Measurements from ENCODE around the gene SRSF5.
"Not testable (repeated sequence)": the region's sequence is repeated elsewhere in the genome, so short reads cannot be mapped to it uniquely, and the experiment has no call there.

The SRSF5 gene

DNA sequence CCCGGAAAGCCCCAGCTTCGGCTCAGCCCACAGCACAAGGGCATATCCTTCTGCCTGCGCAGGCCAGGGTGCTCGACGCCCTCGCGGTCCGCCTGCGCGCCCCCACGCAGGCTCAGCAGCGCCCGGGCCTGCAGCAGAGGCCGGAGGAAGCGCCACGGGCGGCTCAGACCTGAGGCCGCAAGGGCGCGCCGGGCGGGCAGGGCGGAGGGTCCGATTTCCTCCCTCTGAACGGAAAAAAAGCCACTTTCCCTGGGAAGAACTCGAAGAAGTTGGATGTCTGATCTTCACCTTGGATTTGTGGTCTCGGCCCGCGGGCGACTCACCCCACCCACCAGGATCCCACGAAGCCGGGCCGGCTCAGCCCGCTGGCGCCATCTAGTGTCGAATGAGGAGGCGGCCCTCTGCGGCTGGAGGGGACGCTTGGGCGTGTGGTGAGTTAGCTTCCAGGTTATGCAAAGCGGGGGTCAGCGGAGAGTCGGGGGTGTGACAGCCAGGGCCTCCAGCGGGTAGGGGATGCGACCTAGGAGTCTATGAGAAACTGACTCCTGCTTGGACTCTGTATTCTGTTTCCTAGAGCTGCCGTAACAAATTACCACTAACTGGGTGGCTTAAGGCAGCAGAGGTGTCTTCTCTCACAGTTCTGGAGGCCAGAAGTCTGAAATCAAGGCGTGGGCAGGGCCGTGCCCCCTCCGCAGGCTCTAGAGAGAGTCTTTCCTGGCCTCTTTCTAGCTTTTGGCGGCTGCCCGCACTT is 40.0 kb upstream of the SRSF5 start:
- Histone ChIP-seq H3K23ac (ENCODE audit: low read length in 2 of 2) (no peak overlapping the region), H3K36me3 (ENCODE audit: control insufficient read depth in 1 of 2, insufficient read depth in 2 of 2, low read depth in 1 of 2, low read length in 2 of 2) (peaks cover 0 to 3% of the 10 kb centered on the region in 2 experiments), H4K8ac (ENCODE audit: low read length) (peak overlapping the region; percentile 79), H4K91ac (ENCODE audit: low read length) (peak overlapping the region; percentile 18), H2BK12ac (ENCODE audit: low read length in 2 of 2) (no peak overlapping the region), H3K4ac (ENCODE audit: low read depth in 1 of 2, low read length in 2 of 2) (peak overlapping the region in 1 of 2 experiments; percentile 68), H3K9me3 (ENCODE audit: control insufficient read depth, low read length) (no peaks in the 10 kb centered on the region), H3K14ac (ENCODE audit: low read length in 2 of 2) (no peak overlapping the region), H3K4me3 (ENCODE audit: insufficient read depth in 1 of 2, low read depth in 1 of 2, low read length in 2 of 2) (peak overlapping the region; percentile 20 to 74), H2BK5ac (ENCODE audit: low read depth, low read length, poor library complexity, severe bottlenecking) (no peak overlapping the region), H2BK120ac (ENCODE audit: low read depth, low read length) (no peak overlapping the region), H3K27ac (ENCODE audit: low read length, poor library complexity, severe bottlenecking) (no peak overlapping the region), H3K4me1 (ENCODE audit: control insufficient read depth, insufficient read depth, low read depth, low read length) (peaks cover 3% of the 10 kb centered on the region), H3K79me1 (replicated peaks; ENCODE audit: low read length, poor library complexity, severe bottlenecking) (no peaks in the 10 kb centered on the region), H3K9ac (ENCODE audit: low read length) (peak overlapping the region; percentile 86), H3K27me3 (ENCODE audit: control insufficient read depth in 1 of 2, insufficient read depth in 1 of 2, low read length in 2 of 2) (peaks cover 0 to 5% of the 10 kb centered on the region in 2 experiments), H2AK5ac (ENCODE audit: low read length, severe bottlenecking) (no peak overlapping the region), H3K4me2 (ENCODE audit: low read length, poor library complexity, severe bottlenecking) (peak overlapping the region; percentile 66), H2BK15ac (ENCODE audit: low read depth, poor library complexity, severe bottlenecking) (no peak overlapping the region), H3K18ac (ENCODE audit: low read depth in 1 of 2, low read length in 2 of 2) (peak overlapping the region; percentile 31 to 52), H2AFZ (ENCODE audit: low read depth, low read length) (peak overlapping the region; percentile 51)
- WGBS = 20% methylated on average over 46 of the region's 51 CpGs
- DNase-seq = peak; percentile 70

DNA sequence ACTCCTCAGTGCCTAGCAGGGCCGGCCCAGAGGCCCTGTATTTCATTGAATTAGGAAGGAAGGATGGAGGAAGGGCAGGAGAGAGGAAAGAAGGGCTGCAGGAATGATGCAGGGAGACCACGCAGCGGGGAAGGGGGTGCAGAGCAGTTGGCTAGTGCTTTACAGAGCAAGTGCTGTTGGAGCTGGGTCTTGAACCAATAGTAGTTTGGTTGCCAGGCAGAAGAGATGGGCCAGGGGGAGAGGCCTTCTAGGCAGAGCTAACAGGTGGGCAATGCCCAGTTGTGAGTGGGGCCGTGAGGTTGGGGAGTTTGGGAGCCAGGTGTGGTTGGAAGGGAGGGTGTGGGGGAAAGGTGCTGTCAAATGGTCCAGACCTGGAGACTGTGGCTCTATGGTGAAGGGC is 39.1 kb upstream of the SRSF5 start:
- Histone ChIP-seq H3K9me3 (ENCODE audit: control insufficient read depth, low read length) (no peaks in the 10 kb centered on the region), H2BK5ac (ENCODE audit: low read depth, low read length, poor library complexity, severe bottlenecking) (no peak overlapping the region), H3K23ac (ENCODE audit: low read length in 2 of 2) (no peak overlapping the region), H2AK5ac (ENCODE audit: low read length, severe bottlenecking) (no peak overlapping the region), H2BK120ac (ENCODE audit: low read depth, low read length) (no peak overlapping the region), H4K8ac (ENCODE audit: low read length) (peak overlapping the region; percentile 19), H3K4me1 (ENCODE audit: control insufficient read depth, insufficient read depth, low read depth, low read length) (peaks cover 3% of the 10 kb centered on the region), H3K4me3 (ENCODE audit: insufficient read depth in 1 of 2, low read depth in 1 of 2, low read length in 2 of 2) (no peak overlapping the region), H2BK12ac (ENCODE audit: low read length in 2 of 2) (no peak overlapping the region), H3K14ac (ENCODE audit: low read length in 2 of 2) (no peak overlapping the region), H2AFZ (ENCODE audit: low read depth, low read length) (no peak overlapping the region), H2BK15ac (ENCODE audit: low read depth, poor library complexity, severe bottlenecking) (no peak overlapping the region), H3K27me3 (ENCODE audit: control insufficient read depth in 1 of 2, insufficient read depth in 1 of 2, low read length in 2 of 2) (peaks cover 0 to 5% of the 10 kb centered on the region in 2 experiments), H3K4me2 (ENCODE audit: low read length, poor library complexity, severe bottlenecking) (no peak overlapping the region), H3K27ac (ENCODE audit: low read length, poor library complexity, severe bottlenecking) (no peak overlapping the region), H3K79me1 (replicated peaks; ENCODE audit: low read length, poor library complexity, severe bottlenecking) (no peaks in the 10 kb centered on the region), H3K18ac (ENCODE audit: low read depth in 1 of 2, low read length in 2 of 2) (no peak overlapping the region), H3K4ac (ENCODE audit: low read depth in 1 of 2, low read length in 2 of 2) (no peak overlapping the region), H4K91ac (ENCODE audit: low read length) (no peak overlapping the region), H3K36me3 (ENCODE audit: control insufficient read depth in 1 of 2, insufficient read depth in 2 of 2, low read depth in 1 of 2, low read length in 2 of 2) (peaks cover 0 to 3% of the 10 kb centered on the region in 2 experiments), H3K9ac (ENCODE audit: low read length) (no peak overlapping the region)
- WGBS = 93% methylated on average over 4 of the region's 4 CpGs
- DNase-seq = no peak

DNA sequence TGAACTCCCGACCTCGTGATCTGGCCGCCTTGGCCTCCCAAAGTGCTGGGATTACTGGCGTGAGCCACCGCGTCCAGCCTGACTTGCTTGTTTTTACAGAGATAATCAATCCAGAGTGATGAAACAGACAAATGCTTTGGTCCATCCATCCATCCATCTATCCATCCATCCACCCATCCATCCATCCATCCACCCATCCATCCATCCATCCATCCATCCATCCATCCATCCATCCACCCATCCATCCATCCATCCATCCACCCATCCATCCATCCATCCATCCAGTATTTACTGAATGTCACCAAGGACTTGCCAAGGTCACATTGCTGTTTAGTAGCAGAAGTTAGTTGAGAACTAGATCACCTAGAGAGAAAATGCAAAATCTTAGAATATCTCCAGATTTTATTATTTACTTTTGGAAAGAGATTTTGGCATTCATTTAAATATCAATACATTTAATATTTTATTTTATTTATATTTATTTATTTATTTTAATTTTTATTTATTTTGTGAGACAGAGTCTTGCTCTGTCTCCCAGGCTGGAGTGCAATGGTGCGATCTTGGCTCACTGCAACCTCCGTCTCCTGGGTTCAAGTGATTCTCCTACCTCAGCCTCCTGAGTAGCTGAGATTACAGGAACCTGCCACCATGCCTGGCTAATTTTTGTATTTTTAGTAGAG is 34.9 kb upstream of the SRSF5 start:
- not testable (repeated sequence) for H3K23ac ChIP-seq (ENCODE audit: low read length in 2 of 2); H2BK12ac ChIP-seq (ENCODE audit: low read length in 2 of 2); H3K4me3 ChIP-seq (ENCODE audit: insufficient read depth in 1 of 2, low read depth in 1 of 2, low read length in 2 of 2); H3K79me1 ChIP-seq (replicated peaks; ENCODE audit: low read length, poor library complexity, severe bottlenecking); H4K8ac ChIP-seq (ENCODE audit: low read length); H3K27ac ChIP-seq (ENCODE audit: low read length, poor library complexity, severe bottlenecking); H3K18ac ChIP-seq (ENCODE audit: low read depth in 1 of 2, low read length in 2 of 2); H3K9ac ChIP-seq (ENCODE audit: low read length); H3K36me3 ChIP-seq (ENCODE audit: control insufficient read depth in 1 of 2, insufficient read depth in 2 of 2, low read depth in 1 of 2, low read length in 2 of 2); H4K91ac ChIP-seq (ENCODE audit: low read length); H2BK15ac ChIP-seq (ENCODE audit: low read depth, poor library complexity, severe bottlenecking); H3K9me3 ChIP-seq (ENCODE audit: control insufficient read depth, low read length); H2AK5ac ChIP-seq (ENCODE audit: low read length, severe bottlenecking); H3K14ac ChIP-seq (ENCODE audit: low read length in 2 of 2); H3K4me1 ChIP-seq (ENCODE audit: control insufficient read depth, insufficient read depth, low read depth, low read length); H3K4ac ChIP-seq (ENCODE audit: low read depth in 1 of 2, low read length in 2 of 2); DNase-seq; H2BK5ac ChIP-seq (ENCODE audit: low read depth, low read length, poor library complexity, severe bottlenecking); H3K4me2 ChIP-seq (ENCODE audit: low read length, poor library complexity, severe bottlenecking); H2BK120ac ChIP-seq (ENCODE audit: low read depth, low read length); H2AFZ ChIP-seq (ENCODE audit: low read depth, low read length)
- WGBS = 96% methylated on average over 8 of the region's 8 CpGs
- H3K27me3 ChIP-seq (ENCODE audit: control insufficient read depth in 1 of 2, insufficient read depth in 1 of 2, low read length in 2 of 2) = peaks cover 15 to 18% of the 10 kb centered on the region in 2 experiments

DNA sequence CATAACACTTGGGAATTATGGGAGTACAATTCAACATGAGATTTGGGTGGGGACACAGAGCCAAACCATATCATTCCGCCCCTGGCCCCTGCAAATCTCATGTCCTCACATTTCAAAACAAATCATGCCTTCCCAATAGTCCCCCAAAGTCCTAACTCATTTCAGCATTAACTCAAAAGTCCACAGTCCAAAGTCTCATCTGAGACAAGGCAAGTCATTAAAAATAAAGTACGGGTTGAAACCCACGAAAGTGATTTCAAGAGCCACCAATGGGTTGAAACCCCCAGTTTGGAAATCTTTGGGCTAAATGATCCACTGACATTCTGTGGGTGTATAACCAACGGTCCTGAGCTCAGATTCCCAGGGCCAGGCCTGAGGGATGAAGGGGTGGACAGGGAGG is 30.5 kb upstream of the SRSF5 start:
- not testable (repeated sequence) for H4K8ac ChIP-seq (ENCODE audit: low read length); H2AK5ac ChIP-seq (ENCODE audit: low read length, severe bottlenecking); H2BK120ac ChIP-seq (ENCODE audit: low read depth, low read length); H2BK12ac ChIP-seq (ENCODE audit: low read length in 2 of 2); H3K27ac ChIP-seq (ENCODE audit: low read length, poor library complexity, severe bottlenecking); H3K4me1 ChIP-seq (ENCODE audit: control insufficient read depth, insufficient read depth, low read depth, low read length); H3K23ac ChIP-seq (ENCODE audit: low read length in 2 of 2); H3K36me3 ChIP-seq (ENCODE audit: control insufficient read depth in 1 of 2, insufficient read depth in 2 of 2, low read depth in 1 of 2, low read length in 2 of 2); H3K4me2 ChIP-seq (ENCODE audit: low read length, poor library complexity, severe bottlenecking); H3K14ac ChIP-seq (ENCODE audit: low read length in 2 of 2); H3K9ac ChIP-seq (ENCODE audit: low read length); H2AFZ ChIP-seq (ENCODE audit: low read depth, low read length); H3K18ac ChIP-seq (ENCODE audit: low read depth in 1 of 2, low read length in 2 of 2); H3K79me1 ChIP-seq (replicated peaks; ENCODE audit: low read length, poor library complexity, severe bottlenecking); H3K4ac ChIP-seq (ENCODE audit: low read depth in 1 of 2, low read length in 2 of 2); H2BK15ac ChIP-seq (ENCODE audit: low read depth, poor library complexity, severe bottlenecking); H2BK5ac ChIP-seq (ENCODE audit: low read depth, low read length, poor library complexity, severe bottlenecking); H4K91ac ChIP-seq (ENCODE audit: low read length); H3K9me3 ChIP-seq (ENCODE audit: control insufficient read depth, low read length); H3K4me3 ChIP-seq (ENCODE audit: insufficient read depth in 1 of 2, low read depth in 1 of 2, low read length in 2 of 2); DNase-seq
- peaks cover 15 to 23% of the 10 kb centered on the region in 2 experiments for H3K27me3 ChIP-seq (ENCODE audit: control insufficient read depth in 1 of 2, insufficient read depth in 1 of 2, low read length in 2 of 2)
- WGBS = 71% methylated on average over 4 of the region's 4 CpGs

Measured in mesenchymal stem cell (in vitro differentiated cells and primary cell).